ENCODE results near the gene AGAP5.
"Not testable (repeated sequence)": the region's sequence is repeated elsewhere in the genome, so short reads cannot be mapped to it uniquely, and the experiment has no call there.

AGAP5 gene

GRCh38 chr10:73743327-73743904, 45.5 kb upstream of the AGAP5 start:
- DNase-seq, result no peak
- Histone ChIP-seq H4K20me1 (ENCODE audit: insufficient read depth, low read length) (no peaks in the 10 kb centered on the region), H3F3A (ENCODE audit: insufficient read depth, low read length) (peaks cover 6% of the 10 kb centered on the region; the same call in 1 of the 2 replicates), H3K36me3 (replicated peaks; ENCODE audit: insufficient read depth, low read length) (peaks cover 3% of the 10 kb centered on the region; the same call in 1 of the 2 replicates), H3K27ac (ENCODE audit: low read length) (peak overlapping the region; percentile 71), H3K79me2 (ENCODE audit: low read length) (peaks cover 63% of the 10 kb centered on the region), H3K4me3 (ENCODE audit: low read length) (peak overlapping the region; percentile 84), H3K27me3 (replicated peaks; ENCODE audit: insufficient read depth, low read length) (no peaks in the 10 kb centered on the region), H3K9ac (ENCODE audit: low read length) (peak overlapping the region; percentile 87), H3K9me3 (replicated peaks; ENCODE audit: insufficient read depth, low read length) (no peaks in the 10 kb centered on the region), H3K4me1 (ENCODE audit: low read length) (peaks cover 21% of the 10 kb centered on the region), H3K9me2 (replicated peaks; ENCODE audit: insufficient read depth, low read length) (no peaks in the 10 kb centered on the region), H3K4me2 (ENCODE audit: low read depth, low read length) (peak overlapping the region; percentile 94), H2AFZ (ENCODE audit: low read length) (peak overlapping the region; percentile 62)
- no peak for TF ChIP-seq EZH2phosphoT487 (IDR thresholded peaks at IDR 0.05; ENCODE audit: low read length)
- TF ChIP-seq, protein P1, sequence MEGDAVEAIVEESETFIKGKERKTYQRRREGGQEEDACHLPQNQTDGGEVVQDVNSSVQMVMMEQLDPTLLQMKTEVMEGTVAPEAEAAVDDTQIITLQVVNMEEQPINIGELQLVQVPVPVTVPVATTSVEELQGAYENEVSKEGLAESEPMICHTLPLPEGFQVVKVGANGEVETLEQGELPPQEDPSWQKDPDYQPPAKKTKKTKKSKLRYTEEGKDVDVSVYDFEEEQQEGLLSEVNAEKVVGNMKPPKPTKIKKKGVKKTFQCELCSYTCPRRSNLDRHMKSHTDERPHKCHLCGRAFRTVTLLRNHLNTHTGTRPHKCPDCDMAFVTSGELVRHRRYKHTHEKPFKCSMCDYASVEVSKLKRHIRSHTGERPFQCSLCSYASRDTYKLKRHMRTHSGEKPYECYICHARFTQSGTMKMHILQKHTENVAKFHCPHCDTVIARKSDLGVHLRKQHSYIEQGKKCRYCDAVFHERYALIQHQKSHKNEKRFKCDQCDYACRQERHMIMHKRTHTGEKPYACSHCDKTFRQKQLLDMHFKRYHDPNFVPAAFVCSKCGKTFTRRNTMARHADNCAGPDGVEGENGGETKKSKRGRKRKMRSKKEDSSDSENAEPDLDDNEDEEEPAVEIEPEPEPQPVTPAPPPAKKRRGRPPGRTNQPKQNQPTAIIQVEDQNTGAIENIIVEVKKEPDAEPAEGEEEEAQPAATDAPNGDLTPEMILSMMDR (IDR thresholded peaks at IDR 0.05; ENCODE audit: low read length), result no peak
- TF ChIP-seq EZH2 (optimal IDR thresholded peaks at IDR 0.05; ENCODE audit: low read depth, low read length), result no peak

- peaks cover 6% of the 10 kb centered on the region; the same call in 1 of the 2 replicates for H3F3A ChIP-seq (ENCODE audit: insufficient read depth, low read length)
- peaks cover 21% of the 10 kb centered on the region for H3K4me1 ChIP-seq (ENCODE audit: low read length)
- peaks cover 3% of the 10 kb centered on the region; the same call in 1 of the 2 replicates for H3K36me3 ChIP-seq (replicated peaks; ENCODE audit: insufficient read depth, low read length)
- H3K9ac ChIP-seq (ENCODE audit: low read length), result no peak overlapping the region
- H3K27ac ChIP-seq (ENCODE audit: low read length), result no peak overlapping the region
- H3K9me3 ChIP-seq (replicated peaks; ENCODE audit: insufficient read depth, low read length), result no peaks in the 10 kb centered on the region
- H2AFZ ChIP-seq (ENCODE audit: low read length), result no peak overlapping the region
- no peak for TF ChIP-seq EZH2 (optimal IDR thresholded peaks at IDR 0.05; ENCODE audit: low read depth, low read length)
- TF ChIP-seq, protein P1 (IDR thresholded peaks at IDR 0.05; ENCODE audit: low read length), result no peak
- no peak for TF ChIP-seq EZH2phosphoT487 (IDR thresholded peaks at IDR 0.05; ENCODE audit: low read length)
- H3K27me3 ChIP-seq (replicated peaks; ENCODE audit: insufficient read depth, low read length), result no peaks in the 10 kb centered on the region
- H3K9me2 ChIP-seq (replicated peaks; ENCODE audit: insufficient read depth, low read length), result no peaks in the 10 kb centered on the region
- no peaks in the 10 kb centered on the region for H4K20me1 ChIP-seq (ENCODE audit: insufficient read depth, low read length)
- H3K4me3 ChIP-seq (ENCODE audit: low read length), result no peak overlapping the region
- no peak for DNase-seq
- peaks cover 54% of the 10 kb centered on the region for H3K79me2 ChIP-seq (ENCODE audit: low read length)
- no peak overlapping the region for H3K4me2 ChIP-seq (ENCODE audit: low read depth, low read length)
Measured at GRCh38 chr10:73742454-73742734, 44.5 kb upstream of the AGAP5 start.

DNA sequence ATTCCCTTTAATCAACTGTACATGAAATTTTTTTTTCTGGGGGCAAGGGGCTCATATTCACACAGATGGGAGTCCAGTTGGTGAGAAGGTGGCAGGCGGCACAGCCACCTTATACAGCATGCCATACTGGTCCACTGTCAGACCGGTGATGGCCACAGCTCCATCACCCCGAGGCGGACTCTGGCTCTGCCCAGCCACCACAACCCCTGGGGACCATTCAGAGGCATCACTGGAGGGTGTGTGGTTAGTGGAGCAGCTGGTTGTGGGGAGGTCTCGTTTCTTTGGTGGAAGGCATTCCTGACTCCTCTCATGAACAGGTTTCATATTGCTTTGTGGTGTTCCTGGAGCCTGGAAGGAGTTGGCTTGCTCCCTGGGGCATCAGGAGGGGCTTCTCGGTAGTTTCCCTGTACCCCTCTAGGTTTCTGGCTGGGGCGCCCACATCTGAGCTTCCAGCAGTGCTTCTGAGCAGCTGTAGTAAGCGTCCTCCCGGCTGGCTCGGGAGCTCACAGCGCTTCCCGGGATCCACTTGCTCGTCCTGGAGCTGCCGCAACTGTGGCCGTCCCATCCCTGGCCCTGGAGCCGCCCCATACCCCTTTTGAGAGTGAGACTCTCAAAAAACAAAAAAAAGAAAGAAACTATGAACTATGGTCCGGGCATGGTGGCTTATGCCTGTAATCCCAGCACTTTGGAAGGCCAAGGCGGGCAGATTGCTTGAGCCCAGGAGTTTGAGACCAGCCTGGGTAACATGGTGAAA, 42.8 kb upstream of the AGAP5 start:
- H4K20me1 ChIP-seq (ENCODE audit: insufficient read depth, low read length); H3K27me3 ChIP-seq (replicated peaks; ENCODE audit: insufficient read depth, low read length); H2AFZ ChIP-seq (ENCODE audit: low read length); H3K9me3 ChIP-seq (replicated peaks; ENCODE audit: insufficient read depth, low read length); H3K36me3 ChIP-seq (replicated peaks; ENCODE audit: insufficient read depth, low read length); H3K27ac ChIP-seq (ENCODE audit: low read length); H3K9ac ChIP-seq (ENCODE audit: low read length); DNase-seq; H3K9me2 ChIP-seq (replicated peaks; ENCODE audit: insufficient read depth, low read length); H3K4me2 ChIP-seq (ENCODE audit: low read depth, low read length); H3F3A ChIP-seq (ENCODE audit: insufficient read depth, low read length); H3K4me3 ChIP-seq (ENCODE audit: low read length): not testable (repeated sequence)
- Histone ChIP-seq H3K79me2 (ENCODE audit: low read length) (peaks cover 37% of the 10 kb centered on the region), H3K4me1 (ENCODE audit: low read length) (peaks cover 13% of the 10 kb centered on the region)

GRCh38 chr10:73734796-73735305, 36.9 kb upstream of the AGAP5 start:
- H3K27me3 ChIP-seq (replicated peaks; ENCODE audit: insufficient read depth, low read length), result no peaks in the 10 kb centered on the region
- no peak overlapping the region for H3K4me2 ChIP-seq (ENCODE audit: low read depth, low read length)
- H3K4me3 ChIP-seq (ENCODE audit: low read length), result no peak overlapping the region
- H3K9me3 ChIP-seq (replicated peaks; ENCODE audit: insufficient read depth, low read length), result no peaks in the 10 kb centered on the region
- no peak overlapping the region for H2AFZ ChIP-seq (ENCODE audit: low read length)
- no peaks in the 10 kb centered on the region for H3K36me3 ChIP-seq (replicated peaks; ENCODE audit: insufficient read depth, low read length)
- peaks cover 36% of the 10 kb centered on the region for H3K79me2 ChIP-seq (ENCODE audit: low read length)
- H3K9me2 ChIP-seq (replicated peaks; ENCODE audit: insufficient read depth, low read length), result no peaks in the 10 kb centered on the region
- no peaks in the 10 kb centered on the region; the same call in 1 of the 2 replicates for H3K4me1 ChIP-seq (ENCODE audit: low read length)
- no peak overlapping the region for H3K9ac ChIP-seq (ENCODE audit: low read length)
- TF ChIP-seq EZH2 (optimal IDR thresholded peaks at IDR 0.05; ENCODE audit: low read depth, low read length) (no peak), EZH2phosphoT487 (IDR thresholded peaks at IDR 0.05; ENCODE audit: low read length) (no peak)
- TF ChIP-seq, protein P1 (IDR thresholded peaks at IDR 0.05; ENCODE audit: low read length), result no peak
- H3F3A ChIP-seq (ENCODE audit: insufficient read depth, low read length), result peaks cover 7% of the 10 kb centered on the region; the same call in 1 of the 2 replicates
- H4K20me1 ChIP-seq (ENCODE audit: insufficient read depth, low read length), result no peaks in the 10 kb centered on the region
- no peak overlapping the region for H3K27ac ChIP-seq (ENCODE audit: low read length)
- DNase-seq, result no peak

All from MM.1S (cell line).